ENCODE measurements around the gene ANKRD6.

The ANKRD6 gene

DNA sequence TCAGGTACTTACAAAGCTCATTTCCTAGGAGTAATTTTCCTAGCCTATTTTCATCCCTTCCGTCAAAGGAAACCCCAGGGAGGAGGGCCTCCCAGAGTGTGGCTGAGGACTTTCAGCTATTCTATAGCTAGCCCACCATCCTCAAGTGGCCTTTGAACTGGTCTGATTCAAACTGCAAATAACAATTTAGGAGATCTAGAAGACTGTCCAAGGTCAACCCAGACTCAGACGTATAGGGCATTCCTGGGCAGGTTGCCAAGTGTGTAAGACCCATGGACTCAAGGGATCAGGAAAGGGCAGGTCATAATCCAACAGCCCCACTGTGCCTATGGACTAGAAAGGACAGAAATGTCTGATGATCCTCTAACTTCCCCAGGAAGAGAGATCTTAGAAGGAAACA, 18.7 kb upstream of the ANKRD6 start:
- DNase-seq, result no peak

DNA sequence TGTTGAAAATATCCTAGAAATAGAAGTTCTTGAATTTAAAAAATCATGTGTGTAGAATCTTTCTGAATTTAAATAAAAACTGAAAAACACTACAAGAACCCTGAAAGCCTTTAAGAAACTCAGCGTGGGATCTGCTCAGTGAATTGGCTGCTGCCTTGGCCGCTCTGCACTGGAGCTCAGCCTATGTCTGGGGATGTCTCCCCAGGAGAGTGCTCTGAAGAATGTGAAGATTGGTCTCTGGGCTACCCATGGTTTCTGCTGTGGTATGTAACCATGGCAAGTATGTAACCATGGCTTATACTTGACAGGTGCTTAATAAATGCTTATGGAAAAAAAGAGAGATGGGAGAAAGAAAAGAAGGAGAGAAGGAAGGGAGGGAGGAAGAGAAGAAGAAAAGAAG, 17.8 kb upstream of the ANKRD6 start:
- DNase-seq, result no peak

DNA sequence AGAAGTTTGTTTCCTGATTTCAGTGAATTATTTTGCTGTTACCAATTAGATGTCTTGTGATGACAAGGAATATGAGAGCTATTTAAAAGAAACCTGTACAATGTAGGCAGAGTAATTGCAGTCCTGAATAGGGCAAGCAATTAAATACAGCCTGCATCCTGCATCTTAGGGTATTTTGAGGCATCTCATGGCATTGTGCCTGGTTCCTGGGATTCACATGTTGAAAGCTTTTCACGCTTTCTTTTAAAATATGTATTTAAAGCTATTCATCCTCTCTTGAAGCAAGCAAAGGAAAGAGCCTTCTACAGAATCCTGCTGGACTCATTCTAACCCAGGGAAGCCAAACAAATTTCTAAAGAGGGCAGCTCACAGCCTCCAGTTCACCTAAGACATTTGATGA, 16.2 kb upstream of the ANKRD6 start:
- no peak for DNase-seq

DNA sequence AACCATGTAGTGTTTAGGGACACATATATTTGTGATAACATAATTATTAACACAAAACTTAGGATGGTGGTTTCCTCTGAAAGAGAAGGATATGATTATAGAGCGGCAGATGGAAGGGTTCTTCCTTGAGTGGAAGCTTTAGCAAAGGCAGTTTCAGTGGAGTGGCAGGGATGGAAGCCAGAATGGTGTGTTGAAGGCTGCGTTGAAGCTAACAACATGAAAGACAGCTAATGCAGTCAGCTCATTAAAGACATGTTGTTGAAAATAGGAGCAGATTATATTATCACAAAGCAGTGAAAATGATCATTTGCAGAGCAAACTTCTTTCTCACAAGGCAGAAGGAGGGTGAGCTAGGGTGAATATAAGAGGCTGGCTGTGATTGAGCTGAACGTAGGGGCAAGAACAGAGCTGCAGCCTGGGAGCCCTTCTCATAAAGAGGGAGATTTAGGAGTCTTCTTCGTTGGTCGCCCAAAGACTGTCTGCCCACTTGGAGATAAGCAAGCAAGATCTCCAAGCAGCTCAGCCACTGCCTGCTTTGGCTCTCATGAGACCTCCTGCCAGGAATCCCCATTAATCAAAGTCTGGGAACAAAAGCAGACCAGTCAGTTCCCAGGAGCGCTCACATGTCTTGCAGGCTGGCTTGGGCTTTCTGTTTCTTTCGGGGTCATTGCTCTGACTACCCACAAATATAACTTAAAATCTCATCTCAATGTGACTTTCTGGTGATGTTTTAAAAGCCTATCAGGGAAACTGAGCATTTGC, 2.6 kb upstream of the ANKRD6 start:
- no peak for DNase-seq

DNA sequence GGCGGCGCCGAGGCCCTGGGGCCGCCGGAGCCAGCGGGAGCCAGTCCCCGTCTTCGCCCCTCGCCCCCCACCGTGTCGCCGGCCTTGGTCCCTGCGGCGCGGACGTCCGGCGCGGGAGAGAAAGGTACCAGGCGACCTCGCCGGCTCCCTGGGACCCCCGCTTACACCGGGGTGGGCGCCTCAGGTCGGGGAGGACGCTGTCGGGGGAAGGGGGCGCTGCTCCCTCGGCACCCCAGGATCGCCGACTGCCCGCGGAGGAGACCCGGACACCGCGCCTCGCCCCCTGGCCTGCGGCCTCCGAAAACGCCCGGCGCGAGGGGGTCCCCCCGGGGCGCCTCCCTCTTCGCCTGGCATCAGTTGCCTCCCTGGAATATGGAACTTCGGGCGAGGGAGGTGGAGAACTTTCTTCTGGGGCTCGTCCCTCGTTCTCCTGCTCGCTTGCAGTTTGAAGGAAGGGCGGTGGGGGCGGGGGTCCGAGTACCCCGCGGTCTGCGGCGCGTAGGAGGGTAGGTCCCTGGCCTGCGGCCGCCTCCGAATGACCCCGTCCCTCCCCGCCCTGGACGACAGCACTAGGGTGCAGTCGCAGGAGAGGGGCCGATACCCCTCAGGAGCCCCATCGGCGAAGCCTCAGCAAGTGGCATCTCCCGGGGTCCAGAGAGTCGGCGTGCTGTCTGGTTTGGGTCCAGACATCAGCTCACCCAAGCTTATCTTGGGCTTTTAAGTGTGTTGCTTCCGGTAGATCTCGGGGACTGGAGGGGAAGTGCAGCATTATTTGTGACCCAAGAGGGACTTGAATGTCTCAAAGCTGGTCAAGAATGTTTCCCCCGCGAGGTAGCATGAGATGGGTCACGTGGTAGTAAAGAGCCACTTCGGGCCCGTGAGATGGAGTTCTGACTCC, 549 bp downstream of the ANKRD6 start:
- DNase-seq, result no peak

DNA sequence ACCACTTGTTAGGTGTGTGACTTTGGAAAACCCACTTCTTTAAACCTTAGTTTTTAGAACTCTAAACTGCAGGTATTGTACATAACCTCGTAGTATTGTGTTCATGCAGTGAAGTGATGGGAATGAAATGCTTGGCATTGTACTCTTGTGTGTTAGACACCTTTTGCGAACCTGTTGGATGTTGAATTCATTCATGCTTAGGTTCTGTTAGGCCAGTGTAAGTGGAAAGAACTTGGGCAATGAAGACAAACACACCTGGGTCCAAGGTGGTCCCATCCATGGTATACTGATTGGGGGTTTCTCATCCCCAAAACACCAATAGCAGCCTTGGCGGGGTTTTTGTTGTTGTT, 1.2 kb downstream of the ANKRD6 start:
- DNase-seq, result no peak

DNA sequence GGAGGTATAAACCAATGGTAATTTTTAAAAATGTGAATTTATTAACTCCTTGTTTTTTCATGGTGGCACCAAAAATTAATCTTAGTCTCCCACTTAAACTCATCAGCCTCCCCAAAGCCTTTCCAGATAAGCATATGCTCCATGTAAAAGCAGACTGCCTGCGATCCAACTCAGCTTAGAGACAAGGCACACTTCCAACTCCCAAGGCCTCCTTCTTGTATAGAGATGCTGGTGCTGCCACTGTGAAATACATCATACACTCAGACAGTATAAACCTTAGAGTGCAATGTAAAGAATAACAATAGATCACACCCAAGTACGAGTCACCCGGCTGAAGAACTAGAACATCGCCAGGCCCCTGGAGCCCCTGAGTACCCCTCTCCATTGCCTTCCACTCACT, 2.0 kb downstream of the ANKRD6 start:
- no peak for DNase-seq

DNA sequence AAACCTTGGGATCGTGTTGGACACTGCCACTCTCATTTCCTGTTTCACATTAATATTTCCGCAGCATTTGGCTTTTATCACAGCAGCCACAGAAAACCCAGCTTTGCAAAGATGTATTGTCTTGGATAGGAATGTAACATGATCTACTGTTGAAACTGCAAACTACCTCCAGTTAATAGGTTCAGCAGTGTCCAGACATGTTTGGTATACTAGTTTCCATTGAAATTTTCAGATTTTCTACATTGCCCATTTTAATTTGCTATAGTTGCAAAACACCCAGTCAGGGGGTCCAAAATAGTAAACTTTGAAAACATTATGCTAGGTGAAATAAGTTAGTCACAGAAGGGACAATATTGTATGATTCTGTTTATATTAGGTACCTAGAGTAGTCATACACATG, 3.3 kb downstream of the ANKRD6 start:
- no peak for DNase-seq

DNA sequence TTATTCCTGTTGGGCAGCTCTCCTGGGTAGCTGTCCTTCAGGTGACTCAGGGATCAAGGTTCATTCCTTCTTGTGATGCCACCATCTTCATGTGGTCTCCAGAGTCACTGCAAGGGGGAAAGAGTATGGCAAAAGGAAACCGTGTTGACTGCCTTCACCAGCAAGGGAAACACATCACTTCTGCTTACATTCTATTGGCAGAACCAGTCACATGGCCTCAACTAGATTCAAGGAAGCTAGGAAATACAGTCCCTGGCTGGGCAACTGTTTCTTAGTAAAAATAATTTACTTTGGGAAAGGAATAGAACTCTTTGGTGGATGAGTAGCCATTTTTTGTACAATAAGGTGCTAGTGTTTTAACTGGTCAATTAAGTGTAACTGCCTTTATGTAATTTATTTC, 5.3 kb downstream of the ANKRD6 start:
- DNase-seq, result no peak

DNA sequence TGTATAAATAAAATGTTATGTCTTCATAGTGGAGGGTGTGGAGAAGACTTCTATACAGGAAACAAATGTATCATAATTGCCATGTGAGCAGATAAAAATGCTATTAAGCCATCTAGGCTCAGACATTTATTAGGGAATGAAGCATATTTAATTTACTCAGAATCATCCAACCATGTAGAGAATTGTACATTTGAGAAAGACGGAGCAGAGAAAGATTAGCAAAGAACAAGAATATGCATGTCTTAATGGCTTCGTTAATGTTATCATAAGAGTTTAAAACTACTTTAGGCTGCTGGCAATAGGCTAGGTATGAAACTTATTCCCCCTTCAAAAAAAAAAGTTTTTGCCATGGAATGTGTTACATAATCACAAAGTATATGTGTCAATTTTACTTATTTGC, 6.1 kb downstream of the ANKRD6 start:
- no peak for DNase-seq

DNA sequence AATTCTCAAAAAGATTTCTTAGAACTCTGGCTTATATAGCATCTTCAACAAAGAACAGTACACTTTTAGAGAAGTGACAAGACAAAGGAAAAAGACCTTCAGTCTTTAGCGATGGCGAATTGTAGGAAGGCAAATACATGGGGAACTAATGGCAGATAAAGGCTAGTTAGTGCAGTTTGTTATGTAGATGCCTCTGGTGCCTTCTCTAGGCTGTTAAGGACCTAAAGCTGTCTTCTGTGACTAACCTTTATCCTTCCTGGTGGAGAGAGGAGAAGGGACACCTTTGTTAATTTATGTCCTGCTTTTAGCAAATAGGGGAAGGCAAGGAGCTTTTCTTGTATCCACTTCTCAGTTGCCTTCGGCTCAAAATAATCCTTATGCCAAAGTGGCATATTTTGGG, 7.2 kb downstream of the ANKRD6 start:
- no peak for DNase-seq

DNA sequence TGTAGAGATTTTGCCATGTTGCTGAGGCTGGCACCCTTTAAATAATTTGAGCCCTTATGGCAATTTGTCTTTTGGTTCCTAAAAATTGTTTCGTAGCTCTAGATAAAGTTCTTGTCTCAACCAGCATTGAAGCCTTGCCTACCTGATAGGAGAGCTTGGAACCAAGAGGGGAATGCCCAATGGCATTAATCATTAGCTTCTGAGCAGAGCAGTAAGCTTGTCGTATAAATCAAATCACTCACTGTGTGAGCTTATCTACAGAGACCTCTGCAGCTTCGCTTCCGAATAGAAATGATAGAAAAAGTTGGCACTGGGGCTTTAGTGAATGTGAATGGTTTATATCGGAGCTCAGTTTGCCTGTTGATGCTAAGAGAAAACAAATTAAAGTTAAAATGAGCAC, 10.7 kb downstream of the ANKRD6 start:
- no peak for DNase-seq

DNA sequence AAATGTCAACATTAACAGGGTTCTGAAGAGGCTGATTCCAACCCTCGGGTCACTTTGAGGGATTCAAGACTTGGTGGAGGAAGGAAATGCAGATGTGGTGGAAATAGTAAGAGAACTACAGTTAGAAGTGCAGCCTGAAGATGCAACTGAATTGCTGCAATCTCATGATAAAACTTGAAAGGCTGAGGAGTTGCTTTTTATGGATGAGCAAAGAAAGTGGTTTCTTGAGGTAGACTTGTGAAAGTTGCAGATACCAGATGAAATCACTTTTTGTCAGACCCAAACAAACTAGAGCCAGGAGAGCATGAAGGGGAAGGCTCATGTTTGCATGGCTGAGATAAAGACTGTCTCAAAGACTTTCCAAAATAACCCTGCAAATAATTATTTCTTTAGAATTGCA, 16.2 kb downstream of the ANKRD6 start:
- no peak for DNase-seq

DNA sequence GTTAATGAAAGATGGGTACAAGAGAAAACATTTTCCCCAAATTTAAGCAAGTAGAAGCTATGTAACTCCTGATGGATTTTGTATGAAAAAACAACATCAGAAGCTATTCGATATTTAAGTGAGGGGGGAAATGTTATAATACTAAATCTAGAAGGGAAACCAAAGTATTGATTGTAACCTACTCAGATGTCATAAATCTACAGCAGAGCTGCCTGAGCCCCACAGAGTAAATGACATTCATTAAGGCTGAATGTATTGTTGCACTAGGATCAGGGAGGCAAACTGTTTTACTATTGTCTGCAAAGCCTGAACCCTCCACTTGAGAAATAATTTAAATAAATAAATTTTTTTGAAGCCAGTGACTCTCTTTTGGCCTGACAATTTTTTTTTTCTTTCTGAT, 19.3 kb downstream of the ANKRD6 start:
- no peak for DNase-seq

DNA sequence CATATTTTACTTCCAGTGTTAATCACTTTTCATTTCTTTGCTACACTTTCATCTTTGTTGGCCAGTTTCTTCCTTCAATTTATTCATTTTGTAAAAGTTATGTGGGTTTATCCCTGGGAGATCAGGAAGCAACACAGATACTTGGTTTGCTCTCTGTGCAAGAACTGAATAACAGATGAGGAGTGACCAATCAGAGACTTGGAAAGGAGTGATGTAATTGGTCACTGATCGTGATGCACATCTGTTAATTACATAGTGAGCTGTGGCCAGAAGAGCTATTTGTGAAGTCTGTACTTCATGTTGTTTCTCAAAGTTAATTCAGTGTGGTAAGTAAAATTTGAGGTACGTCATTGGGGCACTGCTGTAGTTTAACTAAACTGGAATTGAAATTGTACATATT, 21.3 kb downstream of the ANKRD6 start:
- DNase-seq, result no peak

DNA sequence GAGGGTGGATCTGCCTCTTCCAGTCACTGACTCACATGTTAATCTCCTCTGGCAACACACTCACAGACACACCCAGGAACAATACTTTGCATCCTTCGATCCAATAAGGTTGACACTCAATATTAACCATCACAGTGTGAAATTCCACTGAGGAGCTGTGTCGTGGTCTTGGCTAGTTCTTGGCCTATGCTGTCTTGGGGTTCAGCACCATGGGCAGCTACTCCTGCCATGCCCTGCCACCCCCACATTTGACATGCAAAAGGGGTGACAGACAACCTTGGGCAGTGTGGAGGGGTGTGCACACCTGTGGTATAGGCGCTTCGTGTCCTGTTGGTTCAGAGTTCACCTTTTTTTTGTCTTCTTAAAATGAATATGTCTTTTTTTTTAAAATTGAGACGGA, 25.8 kb downstream of the ANKRD6 start:
- no peak for DNase-seq

DNA sequence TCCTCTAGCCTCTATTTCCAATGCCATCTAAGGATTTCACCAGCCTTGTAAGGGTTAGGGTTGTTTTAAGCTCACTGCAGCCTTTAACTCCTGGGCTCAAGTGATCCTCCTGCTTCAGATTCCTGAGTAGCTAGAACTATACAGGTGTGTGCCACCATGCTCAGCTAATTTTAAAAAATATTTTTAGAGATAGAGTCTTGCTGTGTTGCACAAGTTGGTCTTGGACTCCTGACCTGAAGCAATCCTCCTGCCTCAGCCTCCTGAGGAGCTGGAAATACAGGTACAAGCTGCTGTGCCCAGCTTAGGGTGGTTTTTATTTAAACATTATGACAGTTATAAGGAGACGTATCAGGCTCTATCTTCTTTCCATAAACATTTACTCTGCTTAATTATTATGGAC, 26.5 kb downstream of the ANKRD6 start:
- DNase-seq, result no peak

DNA sequence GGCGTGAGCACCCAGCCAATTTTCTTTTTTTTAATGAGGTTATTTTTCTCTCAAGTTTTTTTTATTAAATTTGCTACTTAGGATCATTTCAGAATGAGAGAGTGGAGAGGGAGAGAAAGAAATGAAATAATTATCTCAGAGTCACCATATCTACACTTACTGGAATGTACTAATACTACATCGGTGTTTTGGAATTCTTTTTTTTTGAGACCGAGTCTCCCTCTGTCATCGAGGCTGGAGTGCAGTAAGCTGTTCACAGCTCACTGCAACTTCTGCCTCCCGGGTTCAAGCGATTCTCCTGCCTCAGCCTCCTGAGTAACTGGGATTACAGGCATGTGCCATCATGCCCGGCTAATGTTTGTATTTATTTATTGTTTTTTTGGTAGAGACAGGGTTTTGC, 27.8 kb downstream of the ANKRD6 start:
- DNase-seq, result no peak

DNA sequence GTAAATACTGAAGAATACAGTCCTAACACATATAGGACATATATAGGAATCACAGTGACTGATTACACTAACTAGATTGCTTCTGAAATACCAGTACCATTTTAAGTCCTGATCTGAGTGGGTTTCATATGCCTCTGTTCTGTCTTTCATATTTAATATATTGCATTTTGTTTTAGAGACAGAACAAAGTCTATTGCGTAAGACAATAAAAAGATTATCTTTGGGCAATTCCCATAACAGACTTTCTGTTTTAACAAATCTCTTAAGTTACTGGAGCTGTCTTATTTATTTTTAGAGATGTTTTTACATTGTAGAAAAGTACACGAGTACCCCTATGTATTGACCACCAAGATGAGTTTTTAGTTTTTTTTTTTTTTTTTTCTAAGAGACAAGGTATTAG, 29.6 kb downstream of the ANKRD6 start:
- no peak for DNase-seq

DNA sequence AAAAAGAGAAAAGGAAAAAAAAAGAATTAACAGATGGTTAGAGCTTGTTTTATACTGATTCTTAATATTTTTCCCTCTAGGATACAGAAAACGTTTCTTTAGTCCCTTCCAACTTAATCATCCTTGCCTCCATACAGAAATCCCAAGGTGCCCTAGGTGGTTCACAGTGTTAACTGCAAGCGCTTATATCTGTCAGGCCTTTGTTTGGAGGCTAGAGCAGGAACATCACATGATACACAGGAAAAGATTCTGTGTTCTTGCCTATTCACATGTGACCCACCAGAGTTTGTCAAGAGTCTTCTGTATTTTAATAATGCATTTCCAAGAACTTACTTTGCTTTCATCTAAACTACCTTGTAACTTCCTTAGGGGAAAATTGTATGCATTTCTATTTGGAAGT, 31.3 kb downstream of the ANKRD6 start:
- DNase-seq, result no peak

DNA sequence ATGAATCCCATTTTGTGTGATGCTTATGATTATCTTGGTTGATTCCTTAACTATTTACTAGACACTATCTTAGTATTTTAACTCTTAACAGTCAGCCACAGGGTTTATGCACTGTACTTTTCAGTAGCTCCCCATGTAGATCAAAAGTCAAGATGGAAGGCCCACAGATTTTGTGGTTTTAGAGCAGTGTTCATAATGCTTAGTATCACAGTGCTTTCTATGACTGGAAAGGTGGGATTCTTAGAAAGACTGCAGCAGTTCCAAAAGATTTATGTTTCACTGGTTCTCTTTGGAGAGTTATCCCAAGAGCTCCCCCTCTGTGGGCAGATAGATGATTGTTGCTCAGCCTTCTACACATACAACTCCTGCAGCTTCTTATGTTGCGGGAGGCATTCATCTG, 34.5 kb downstream of the ANKRD6 start:
- DNase-seq, result no peak

DNA sequence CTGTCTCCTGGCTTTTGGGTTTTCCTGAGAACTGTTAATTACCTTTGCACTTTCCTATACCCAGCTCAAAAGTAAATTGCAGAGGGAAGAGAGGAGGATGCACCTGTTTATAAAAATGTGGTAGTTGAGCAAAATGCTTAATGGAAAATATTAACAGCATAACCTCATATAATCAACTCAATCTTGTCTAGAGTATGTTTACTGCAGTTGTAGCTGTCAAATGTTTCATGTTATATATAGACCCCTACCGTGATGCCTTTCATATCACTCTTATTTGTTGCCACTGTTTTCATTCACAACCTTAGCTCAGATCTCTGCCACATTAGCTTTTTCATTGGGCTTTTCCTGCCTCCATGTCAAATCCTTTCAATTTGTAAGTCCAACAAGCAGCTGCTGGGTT, 36.0 kb downstream of the ANKRD6 start:
- DNase-seq, result no peak

DNA sequence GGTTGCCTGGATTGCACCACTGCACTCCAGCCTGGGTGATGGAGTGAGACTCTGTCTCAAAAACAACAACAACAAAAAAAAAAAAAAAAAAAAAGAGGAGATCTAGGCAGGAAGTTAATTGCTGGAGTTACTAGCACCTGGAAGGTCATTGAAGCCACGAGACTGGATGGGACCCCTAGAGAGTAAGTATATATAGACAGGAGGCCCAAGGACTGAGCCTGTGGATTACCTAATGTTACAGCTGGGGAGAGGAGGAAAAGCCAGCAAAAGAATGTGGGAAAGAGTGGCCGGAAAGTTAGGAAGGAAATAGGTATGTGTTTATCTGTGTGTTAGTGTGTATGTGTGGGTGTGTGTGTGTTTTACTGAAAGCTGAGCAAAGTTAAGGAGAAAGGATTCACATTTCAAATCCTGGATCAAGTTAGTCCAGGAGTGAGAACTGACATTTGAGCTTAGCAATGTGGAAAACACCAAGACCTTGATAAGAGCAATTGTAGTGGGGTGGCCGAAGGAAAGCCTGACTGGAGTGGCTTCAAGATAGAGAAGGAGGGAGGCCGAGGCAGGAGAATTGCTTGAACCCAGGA, 38.4 kb downstream of the ANKRD6 start:
- DNase-seq, result no peak

DNA sequence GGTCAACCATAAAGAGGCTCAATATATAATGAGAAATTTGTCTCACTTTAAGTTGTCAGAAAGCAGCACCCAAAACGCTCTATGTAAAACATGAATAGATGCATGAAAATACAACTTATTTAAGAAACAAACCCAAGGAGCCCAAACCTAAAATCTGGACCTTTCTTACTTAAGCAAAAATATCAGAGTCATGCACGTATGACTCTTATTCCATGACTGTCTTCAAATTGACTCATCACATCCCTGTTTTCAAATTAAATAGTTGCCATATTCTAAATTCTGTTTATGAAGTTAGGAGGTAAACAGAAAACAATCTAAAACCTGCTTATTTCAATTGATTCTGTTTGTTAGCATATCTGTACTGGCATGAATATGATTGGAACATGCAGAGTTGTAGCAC, 42.1 kb downstream of the ANKRD6 start:
- no peak for DNase-seq

Data from NCI-H510A (cell line).